Measurements from ENCODE around the gene TRAK1.
A peak's percentile ranks its signal among the peaks of the same experiment; 100 is the strongest.

Gene TRAK1

DNA sequence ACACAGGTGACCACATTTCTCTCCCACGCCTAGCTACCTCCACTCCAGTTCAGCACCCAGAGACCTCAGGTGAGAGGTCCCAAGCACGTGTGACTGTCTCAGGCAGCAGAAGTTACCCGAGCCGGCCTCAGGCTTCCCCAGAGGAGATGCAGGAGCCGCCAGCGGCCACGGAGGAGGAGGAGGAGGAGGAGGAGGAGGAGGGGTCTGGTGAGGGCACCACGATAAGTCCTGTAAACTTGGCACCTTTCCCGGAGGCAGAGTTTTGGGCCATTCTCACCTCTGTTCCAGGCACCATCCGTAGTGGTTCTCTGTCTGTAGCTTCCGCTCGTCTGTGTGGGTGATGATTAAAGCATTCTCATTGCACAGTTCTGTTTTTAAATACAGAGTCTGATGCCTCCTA lies 118.8 kb downstream of the TRAK1 start:
- no peak for DNase-seq (ENCODE audit: low spot score)

DNA sequence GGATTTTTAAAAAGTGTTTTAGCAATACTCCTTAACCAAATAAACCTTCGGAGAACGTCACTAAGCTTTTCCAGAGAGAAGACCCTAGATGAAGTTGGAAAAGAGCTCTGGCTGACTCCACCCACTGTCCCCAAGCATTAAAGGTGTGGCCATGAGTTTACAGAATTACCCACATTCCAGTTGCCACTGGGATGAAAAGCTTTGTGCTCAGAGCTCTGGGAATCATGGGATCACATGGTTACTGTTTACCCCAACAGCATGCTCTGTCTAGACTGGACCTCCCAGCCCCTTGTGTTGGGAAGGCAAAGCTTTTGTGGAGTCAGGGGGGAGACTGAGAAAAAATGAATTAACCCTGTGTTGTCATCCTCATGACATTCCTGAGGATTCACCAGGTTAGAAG lies 119.6 kb downstream of the TRAK1 start:
- no peak for DNase-seq (ENCODE audit: low spot score)

- no peak for DNase-seq (ENCODE audit: low spot score)
Observed at GRCh38 chr3:42213417-42213816, 122.3 kb downstream of the TRAK1 start.

- DNase-seq (ENCODE audit: low spot score) = no peak
Observed at GRCh38 chr3:42214064-42214463, 122.9 kb downstream of the TRAK1 start.

GRCh38 chr3:42214565-42215283 lies 123.6 kb downstream of the TRAK1 start:
- DNase-seq (ENCODE audit: low spot score) = no peak

GRCh38 chr3:42216302-42216701 lies 125.1 kb downstream of the TRAK1 start:
- no peak for DNase-seq (ENCODE audit: low spot score)

GRCh38 chr3:42216931-42217333 lies 125.8 kb downstream of the TRAK1 start:
- DNase-seq (ENCODE audit: low spot score) = peak; percentile 48

DNA sequence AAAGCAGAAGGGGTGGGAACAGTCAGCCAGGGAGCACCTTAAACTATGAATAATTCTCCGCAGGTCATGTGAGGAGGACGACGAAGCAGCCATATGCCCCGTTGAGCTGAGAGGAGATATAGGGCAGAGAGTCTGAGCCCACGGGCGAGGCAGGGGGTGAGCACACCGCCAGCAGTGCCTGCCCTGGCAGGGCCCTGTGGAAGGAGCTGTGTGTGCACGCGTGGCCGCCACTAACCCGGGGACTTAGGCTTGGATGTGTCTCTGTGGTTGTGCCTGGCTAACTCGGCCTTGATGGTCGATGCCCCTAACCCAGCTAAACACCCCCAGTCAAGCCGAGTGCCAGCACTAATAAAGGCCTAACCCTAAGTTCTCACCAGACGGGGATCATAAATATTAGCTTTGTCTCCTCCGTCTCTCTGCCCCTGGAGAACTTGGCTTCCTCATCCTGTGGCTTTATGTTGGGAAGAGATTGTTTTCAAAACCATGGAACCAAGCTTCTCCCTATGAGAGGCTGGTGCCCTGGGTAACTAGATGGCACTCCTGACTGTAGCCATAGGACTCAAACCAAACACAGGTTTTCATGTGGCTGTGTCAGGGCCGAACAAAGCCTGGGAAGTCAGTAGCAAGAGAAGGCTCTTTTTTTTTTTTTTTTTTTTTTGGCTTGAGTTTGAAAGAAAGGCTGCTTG lies 129.4 kb downstream of the TRAK1 start:
- DNase-seq (ENCODE audit: low spot score) = no peak

- DNase-seq (ENCODE audit: low spot score) = no peak
Observed at GRCh38 chr3:42222942-42223693, 132.0 kb downstream of the TRAK1 start.

DNA sequence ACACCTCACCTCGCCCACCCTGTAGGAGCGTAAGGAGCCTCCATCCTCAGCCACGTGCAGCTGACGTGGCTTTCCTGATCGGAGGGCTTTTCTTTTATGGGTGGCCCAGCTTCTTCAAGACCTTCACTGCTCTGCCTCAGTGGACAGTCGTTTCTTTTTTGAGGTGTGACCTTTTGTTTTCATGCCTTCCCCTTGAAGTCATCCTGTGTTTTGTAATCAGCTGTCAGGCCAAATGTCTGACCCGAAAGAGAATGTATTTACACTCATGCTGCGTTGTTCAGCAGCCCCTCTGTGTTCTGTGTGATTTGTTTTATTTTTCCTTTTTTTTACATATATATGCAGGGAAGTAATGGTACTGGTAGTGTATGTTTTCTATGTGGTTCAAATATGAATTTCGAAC lies 133.0 kb downstream of the TRAK1 start:
- DNase-seq (ENCODE audit: low spot score) = no peak

DNA sequence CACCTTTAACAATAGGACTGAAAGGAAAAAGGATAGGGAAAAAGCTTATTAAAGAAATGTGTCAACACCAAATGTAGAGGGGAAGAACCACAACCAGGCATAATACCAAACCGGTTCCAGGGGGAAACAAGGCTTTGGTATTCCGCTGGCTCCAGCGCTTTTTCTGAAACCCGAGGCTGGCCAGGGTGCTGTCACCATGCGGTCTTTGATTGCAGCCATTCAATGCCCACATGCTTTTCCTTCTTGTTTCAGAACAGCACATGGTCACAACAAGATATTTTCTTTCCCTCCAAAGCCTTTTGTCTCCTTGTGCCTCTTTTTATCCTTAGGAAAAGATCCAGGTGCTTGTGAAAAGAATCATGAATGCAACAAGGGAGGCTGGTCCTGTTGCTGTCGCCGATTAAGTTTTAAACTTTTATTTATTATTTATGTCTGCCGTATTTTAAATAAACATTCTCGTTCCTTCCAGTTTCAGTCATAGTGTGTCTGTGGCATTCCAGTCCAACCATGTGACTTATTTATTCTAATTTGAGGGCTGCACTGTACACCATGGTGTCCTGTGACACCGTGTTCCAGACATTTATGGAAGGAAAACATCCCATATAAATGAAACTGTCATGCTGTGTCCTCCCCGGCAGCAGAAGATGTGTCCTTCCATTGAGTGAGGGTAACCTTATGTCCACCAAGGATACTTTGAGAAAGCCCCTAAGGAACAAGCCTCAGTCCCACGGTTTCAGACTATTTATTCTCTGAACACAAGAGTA lies 133.7 kb downstream of the TRAK1 start:
- DNase-seq (ENCODE audit: low spot score) = no peak

- no peak for DNase-seq (ENCODE audit: low spot score)
Observed at GRCh38 chr3:42225486-42226363, 134.6 kb downstream of the TRAK1 start.

GRCh38 chr3:42226470-42227425 lies 135.6 kb downstream of the TRAK1 start:
- DNase-seq (ENCODE audit: low spot score) = no peak

DNA sequence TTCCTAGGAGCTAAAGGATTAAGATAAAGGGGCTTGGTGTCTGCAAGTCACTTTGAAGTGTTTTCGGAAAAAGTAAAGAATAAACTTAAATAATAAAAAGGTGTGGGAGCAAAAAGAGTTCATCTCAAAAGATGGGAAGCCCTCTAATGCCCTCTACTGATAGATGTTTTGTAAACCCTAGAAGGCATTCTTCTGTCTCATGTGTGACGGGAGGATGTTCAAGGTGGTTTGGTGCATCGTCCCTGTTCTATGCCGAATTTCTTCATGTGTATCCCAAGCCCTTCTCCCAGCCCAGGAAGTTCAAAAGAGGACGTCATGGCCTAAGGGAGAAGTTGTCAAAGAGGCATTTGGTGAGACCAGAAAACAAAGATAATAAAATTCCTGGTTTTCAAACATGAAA lies 137.6 kb downstream of the TRAK1 start:
- no peak for DNase-seq (ENCODE audit: low spot score)

- no peak for DNase-seq (ENCODE audit: low spot score)
Observed at GRCh38 chr3:42229266-42229941, 138.2 kb downstream of the TRAK1 start.

GRCh38 chr3:42229942-42230688 lies 139.0 kb downstream of the TRAK1 start:
- DNase-seq (ENCODE audit: low spot score) = peak; percentile 46

- DNase-seq (ENCODE audit: low spot score) = no peak
Observed at GRCh38 chr3:42230860-42231259, 139.7 kb downstream of the TRAK1 start.

DNA sequence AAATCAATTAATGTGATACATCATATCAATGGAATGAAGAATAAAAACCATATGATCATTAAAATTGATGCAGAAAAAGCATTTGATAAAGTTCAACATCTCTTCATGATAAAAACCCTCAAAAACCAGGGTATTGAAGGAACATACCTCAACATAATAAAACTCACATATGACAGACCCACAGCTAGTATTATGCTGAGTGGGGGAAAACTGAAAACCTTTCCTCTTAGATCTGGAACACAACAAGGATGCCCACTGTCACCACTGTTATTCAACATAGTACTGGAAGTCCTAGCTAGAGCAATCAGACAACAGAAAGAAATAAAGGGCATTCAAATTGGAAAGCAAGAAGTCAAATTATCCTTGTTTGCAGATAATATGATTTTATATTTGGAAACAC lies 144.4 kb downstream of the TRAK1 start:
- no peak for DNase-seq (ENCODE audit: low spot score)

GRCh38 chr3:42236611-42237010 lies 145.5 kb downstream of the TRAK1 start:
- no peak for DNase-seq (ENCODE audit: low spot score)
